Retinal pigment epithelial cell (primary cell): ENCODE results near the gene SMYD2.
A peak's percentile ranks its signal among the peaks of the same experiment; 100 is the strongest.

Experiments used
- DNase-seq: peaks from one replicate; pipeline ENCODE4 v3.0.0-alpha.2; 2010; ENCODE audit warnings: low read depth
- H3K4me3 ChIP-seq: 2 replicates; pipeline ENCODE4 v1.5.1; 2011; ENCODE audit warnings: mild to moderate bottlenecking, low read length, control low read depth, moderate library complexity
- TF ChIP-seq, protein P1 (sequence below): conservative IDR thresholded peaks from 2 replicates; pipeline ENCODE4 v1.5.1; 2011; ENCODE audit warnings: low read depth, low read length, control low read depth, inconsistent platforms

SMYD2 gene

DNA sequence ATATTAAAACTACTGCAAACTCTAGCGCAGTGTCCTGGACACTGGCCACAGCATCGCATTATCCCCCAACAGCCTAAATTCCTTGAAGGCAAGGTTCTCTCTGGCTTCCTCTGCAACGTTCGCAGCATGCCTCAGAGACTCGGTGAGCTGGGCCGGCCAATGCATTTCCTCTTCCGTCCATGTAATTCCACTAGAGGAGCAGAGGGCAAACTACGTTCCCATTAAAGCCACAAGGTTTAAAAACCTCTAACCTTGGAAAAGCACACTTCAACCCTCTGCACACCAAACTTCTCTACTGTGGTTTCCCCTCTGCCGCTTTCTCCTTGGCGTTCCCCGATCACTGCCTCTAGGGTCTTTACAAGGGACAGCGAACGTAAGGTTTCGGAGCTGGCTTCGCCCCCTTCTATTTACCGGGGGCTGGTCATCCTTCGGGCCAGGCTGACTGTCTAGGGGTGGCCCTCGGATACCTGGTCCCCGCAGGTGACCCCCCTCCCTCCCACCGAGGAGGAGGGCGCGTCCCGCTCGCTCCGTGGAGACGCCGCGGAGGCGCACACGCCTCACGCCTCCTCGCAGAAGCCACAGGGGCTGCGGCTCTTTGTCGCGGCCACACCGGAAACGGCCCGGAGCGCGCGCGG, 456 bp upstream of the SMYD2 start:
- no peak for DNase-seq
- TF ChIP-seq, protein P1, sequence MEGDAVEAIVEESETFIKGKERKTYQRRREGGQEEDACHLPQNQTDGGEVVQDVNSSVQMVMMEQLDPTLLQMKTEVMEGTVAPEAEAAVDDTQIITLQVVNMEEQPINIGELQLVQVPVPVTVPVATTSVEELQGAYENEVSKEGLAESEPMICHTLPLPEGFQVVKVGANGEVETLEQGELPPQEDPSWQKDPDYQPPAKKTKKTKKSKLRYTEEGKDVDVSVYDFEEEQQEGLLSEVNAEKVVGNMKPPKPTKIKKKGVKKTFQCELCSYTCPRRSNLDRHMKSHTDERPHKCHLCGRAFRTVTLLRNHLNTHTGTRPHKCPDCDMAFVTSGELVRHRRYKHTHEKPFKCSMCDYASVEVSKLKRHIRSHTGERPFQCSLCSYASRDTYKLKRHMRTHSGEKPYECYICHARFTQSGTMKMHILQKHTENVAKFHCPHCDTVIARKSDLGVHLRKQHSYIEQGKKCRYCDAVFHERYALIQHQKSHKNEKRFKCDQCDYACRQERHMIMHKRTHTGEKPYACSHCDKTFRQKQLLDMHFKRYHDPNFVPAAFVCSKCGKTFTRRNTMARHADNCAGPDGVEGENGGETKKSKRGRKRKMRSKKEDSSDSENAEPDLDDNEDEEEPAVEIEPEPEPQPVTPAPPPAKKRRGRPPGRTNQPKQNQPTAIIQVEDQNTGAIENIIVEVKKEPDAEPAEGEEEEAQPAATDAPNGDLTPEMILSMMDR, result no peak
- peak overlapping the region; percentile 79 for H3K4me3 ChIP-seq

DNA sequence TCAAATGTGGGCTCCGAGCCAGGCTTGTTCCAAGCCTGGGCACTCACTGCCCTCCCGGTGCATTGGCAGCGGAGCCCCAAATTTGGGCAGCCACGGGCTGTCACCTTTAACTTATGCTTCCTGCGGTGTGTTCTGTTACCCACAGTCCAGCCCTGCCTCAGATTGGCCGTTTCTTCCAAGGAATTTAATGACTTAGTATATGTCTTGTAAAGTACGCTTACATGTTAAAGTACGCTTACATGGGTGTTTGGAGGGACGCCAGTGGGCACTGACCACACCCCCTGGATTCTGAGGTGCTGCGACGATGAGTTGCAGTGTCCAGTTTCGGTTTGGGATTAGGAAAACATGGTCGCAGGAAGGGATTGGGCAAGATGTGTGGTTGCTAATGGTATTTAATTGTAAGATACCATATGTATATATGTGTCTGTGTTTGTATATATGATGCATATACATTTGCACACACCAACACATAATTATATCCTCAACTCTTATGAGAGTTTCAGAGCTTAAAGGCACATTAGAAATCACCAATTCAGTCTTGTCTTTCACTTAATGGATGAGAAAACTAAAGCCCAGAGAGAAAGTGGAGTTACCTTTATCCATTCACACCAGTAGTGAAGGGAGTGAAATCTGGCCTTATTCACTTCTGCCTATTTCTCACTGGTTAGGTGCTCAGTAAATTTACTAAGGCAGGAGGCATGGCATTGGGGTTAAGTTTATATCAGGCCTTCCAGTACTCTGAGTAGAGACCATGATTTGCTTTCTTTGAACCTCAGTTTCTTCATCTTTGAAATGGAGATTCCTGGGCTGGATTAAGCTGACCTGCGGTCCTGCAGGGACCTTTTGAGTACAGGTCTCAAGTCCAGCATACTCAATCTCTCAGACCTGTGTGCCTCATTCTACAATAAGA, 1.0 kb downstream of the SMYD2 start:
- DNase-seq, result no peak
- TF ChIP-seq, protein P1, result no peak
- peak overlapping the region; percentile 79 for H3K4me3 ChIP-seq

DNA sequence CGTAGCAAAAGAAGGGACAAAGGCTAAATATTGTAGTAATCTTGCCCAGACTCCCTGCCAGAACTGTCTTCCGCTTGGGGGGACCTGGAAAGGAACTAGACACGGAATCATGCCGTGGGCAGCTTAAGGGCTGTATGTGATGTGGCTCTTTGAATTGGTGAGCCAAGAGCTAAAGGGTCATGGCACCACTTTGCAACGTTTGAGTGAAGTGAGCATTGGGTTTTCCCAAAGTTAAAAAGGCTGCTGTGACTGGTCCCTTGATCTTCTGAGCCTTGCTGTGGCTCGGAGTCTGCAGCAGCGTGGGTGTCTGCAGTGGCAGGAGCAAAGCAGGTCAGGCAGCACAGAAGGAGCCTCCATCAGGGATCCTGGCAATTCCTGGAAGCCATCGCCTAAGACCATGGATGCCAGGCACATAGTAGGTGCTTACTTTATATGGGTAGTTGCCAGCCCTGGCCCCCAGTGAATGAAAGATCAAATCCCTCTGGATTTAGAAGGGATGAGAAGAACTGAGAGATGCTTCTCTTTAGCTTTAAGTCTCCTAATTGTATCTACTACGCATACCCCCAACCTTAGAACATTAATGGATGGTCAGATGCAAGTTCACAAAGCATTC, 1.8 kb downstream of the SMYD2 start:
- H3K4me3 ChIP-seq, result no peak overlapping the region
- TF ChIP-seq, protein P1, result no peak
- no peak for DNase-seq

DNA sequence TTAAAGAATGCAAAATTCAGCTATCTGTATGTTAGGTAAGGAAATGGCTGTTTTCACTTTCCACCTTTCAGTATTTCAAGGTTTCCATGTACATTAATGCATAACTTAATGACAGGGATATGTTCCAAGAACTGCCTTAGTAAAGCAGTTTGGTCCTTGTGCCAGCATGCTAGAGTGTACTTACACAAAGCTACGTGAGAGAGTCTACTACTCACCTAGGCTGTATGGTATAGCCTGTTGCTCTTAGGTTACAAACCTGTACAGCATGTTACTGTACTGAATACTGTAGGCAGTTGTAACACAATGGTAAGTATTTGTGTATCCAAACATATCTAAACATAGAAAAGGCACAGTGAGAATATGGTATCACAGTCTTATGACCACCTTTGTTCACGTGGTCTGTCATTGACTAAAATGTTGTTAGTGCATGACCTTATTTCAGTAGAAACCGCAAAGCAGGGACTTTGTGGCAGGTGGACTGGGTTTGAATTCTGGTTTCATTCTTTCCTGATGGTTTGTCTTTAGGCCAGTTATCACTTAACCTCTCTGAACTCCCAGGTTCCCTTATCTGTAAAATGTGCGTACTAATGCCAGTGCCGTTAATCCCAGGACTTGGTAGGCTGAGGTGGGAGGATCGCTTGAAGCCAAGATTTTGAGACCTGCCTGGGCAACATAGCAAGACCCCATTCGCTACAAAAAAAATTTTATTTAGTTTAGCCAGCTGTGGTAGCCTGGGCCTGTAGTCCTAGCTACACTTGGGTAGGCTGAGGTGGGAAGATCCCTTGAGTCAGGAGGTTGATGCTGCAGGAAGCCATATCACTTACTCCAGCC, 4.9 kb downstream of the SMYD2 start:
- TF ChIP-seq, protein P1, result no peak
- no peak for DNase-seq
- no peak overlapping the region for H3K4me3 ChIP-seq

DNA sequence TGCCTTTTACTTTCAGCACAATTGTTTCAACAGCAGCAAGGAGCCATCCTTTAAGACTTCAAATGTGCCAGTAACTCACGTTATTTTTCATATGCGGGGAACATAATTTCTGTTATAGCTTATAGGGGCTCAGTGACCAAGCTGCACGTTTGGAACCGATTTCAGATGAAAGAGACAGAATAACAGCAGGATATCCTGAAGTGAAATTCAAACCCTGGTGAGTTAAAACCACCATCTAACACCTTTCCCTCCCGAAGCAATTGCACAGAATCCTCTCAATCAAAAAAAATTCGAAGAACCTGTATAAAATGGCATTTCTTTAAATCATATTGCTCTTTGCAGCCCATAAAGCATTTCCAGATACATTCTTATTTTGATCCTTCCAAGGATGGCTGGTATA, 6.9 kb downstream of the SMYD2 start:
- no peak overlapping the region for H3K4me3 ChIP-seq
- TF ChIP-seq, protein P1, result no peak
- no peak for DNase-seq

DNA sequence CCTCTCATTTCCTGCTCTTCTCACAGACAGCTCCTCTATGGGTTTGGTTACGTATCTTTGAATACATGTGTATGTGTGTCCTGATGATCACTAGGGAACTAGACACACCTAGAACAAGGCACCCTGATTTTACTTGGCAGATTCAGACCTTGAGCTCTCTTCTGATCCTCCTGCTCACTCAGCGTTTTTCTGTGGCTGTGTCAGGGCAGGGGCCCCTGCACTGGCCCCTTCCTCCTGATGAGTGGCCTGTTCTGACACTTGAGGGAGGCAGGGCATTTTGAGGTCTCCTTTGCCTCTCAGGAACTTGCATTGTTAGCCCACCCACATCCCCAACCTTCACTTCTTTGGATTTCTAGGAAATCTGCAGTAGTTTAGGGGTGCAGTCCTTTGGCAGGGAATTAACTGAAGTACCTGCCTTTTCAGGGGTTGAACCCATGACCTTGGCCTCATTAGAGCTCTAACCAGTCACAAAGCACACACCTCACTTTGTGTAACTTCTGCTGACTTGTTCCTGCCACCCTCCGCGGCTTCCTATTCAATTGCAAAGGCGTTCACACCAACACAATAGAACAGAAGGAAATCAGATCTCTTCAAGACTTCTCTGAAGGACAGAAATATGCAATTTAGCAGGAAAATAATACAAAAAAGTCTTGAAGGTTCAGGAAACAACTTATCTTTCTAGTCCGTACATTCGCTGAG, 8.8 kb downstream of the SMYD2 start:
- H3K4me3 ChIP-seq, result no peak overlapping the region
- TF ChIP-seq, protein P1, result no peak
- DNase-seq, result no peak
